Fibroblast of lung (primary cell): ENCODE data around the gene SST. TPM values are rescaled to one million over a fixed set of nuclear protein-coding genes. Genes with fewer than 3 reads are reported as not detected.

Source experiments
- DNase-seq, 2 donors: peaks; one replicate each; pipeline versions ENCODE4 v3.0.0 to v3.0.0-alpha.2; 2010; ENCODE audit warnings: low read depth in 2 of 2
- H2AFZ ChIP-seq: 2 replicates; pipeline ENCODE4 v1.5.1; 2012; ENCODE audit warnings: low read length, control low read depth, inconsistent platforms
- H3K27ac ChIP-seq: 2 replicates; pipeline ENCODE4 v1.5.1; 2011; ENCODE audit warnings: low read length, control low read depth; ENCODE audit not compliant: insufficient read depth
- H3K27me3 ChIP-seq: 2 replicates; pipeline ENCODE4 v1.5.1; 2011; ENCODE audit warnings: mild to moderate bottlenecking, low read length; ENCODE audit not compliant: control insufficient read depth, insufficient read depth
- H3K36me3 ChIP-seq: 2 replicates; pipeline ENCODE4 v1.5.1; 2011; ENCODE audit warnings: low read length; ENCODE audit not compliant: control insufficient read depth, insufficient read depth
- H3K4me1 ChIP-seq: 2 replicates; pipeline ENCODE4 v1.5.1; 2011; ENCODE audit warnings: low read length; ENCODE audit not compliant: control insufficient read depth, insufficient read depth; ENCODE audit errors: extremely low read depth
- H3K4me2 ChIP-seq: 2 replicates; pipeline ENCODE4 v1.5.1; 2011; ENCODE audit warnings: low read length, control low read depth; ENCODE audit not compliant: insufficient read depth; ENCODE audit errors: extremely low read depth
- H3K4me3 ChIP-seq, 4 experiments: fragments of 200-600 bp in 1 of 4; sonication (generic) in 1 of 4; replicated peaks in 1 of 4; 2 replicates each; pipeline ENCODE4 v1.5.1; 2011 to 2016; ENCODE audit warnings: low read length in 4 of 4, low read depth in 3 of 4, mild to moderate bottlenecking in 3 of 4, control low read depth in 2 of 4, inconsistent platforms in 1 of 4, mixed read lengths in 1 of 4; ENCODE audit not compliant: insufficient read depth in 1 of 4; ENCODE audit errors: control extremely low read depth in 1 of 4
- H3K79me2 ChIP-seq: 2 replicates; pipeline ENCODE4 v1.5.1; 2012; ENCODE audit warnings: mild to moderate bottlenecking, low read length, inconsistent platforms; ENCODE audit not compliant: control insufficient read depth, insufficient read depth
- H3K9ac ChIP-seq: 2 replicates; pipeline ENCODE4 v1.5.1; 2011; ENCODE audit warnings: mild to moderate bottlenecking, low read length, control low read depth; ENCODE audit not compliant: insufficient read depth
- H3K9me3 ChIP-seq: 2 replicates; pipeline ENCODE4 v1.5.1; 2012; ENCODE audit warnings: low read depth, low read length; ENCODE audit not compliant: control insufficient read depth, insufficient read depth
- H4K20me1 ChIP-seq: 2 replicates; pipeline ENCODE4 v1.5.1; 2011; ENCODE audit warnings: low read length; ENCODE audit not compliant: control insufficient read depth, insufficient read depth; ENCODE audit errors: extremely low read depth
- EZH2 ChIP-seq: IDR thresholded peaks from 2 replicates; pipeline ENCODE4 v1.5.1; 2012; ENCODE audit warnings: low read length, control low read depth, mild to moderate bottlenecking; ENCODE audit errors: missing control alignments
- polyA plus RNA-seq, 2 donors: library from polyadenylated mRNA; depleted of rRNA in 1 of 2; stranded (reverse) in 1 of 2; unstranded in 1 of 2; fragments of >200 nt; gene quantifications; 2 replicates each; pipeline ENCODE4 v1.2.1, GENCODE V29; 2011 to 2012; ENCODE audit warnings: missing spikeins in 1 of 2
- total RNA-seq: library from RNA; depleted of rRNA; stranded (reverse); fragments of >200 nt; gene quantifications from 2 replicates; pipeline ENCODE4 v1.2.1, GENCODE V29; 2014
- TF ChIP-seq, protein P1 (sequence below), 2 donors: IDR thresholded peaks in 1 of 2; conservative IDR thresholded peaks in 1 of 2; 1 replicate in 1 of 2; 2 replicates in 1 of 2; pipeline ENCODE4 v1.5.1; 2011 to 2012; ENCODE audit warnings: low read length in 2 of 2, control low read depth in 1 of 2, inconsistent platforms in 1 of 2, low read depth in 1 of 2, mild to moderate bottlenecking in 1 of 2

Gene SST
- total and polyA plus RNA-seq, 2 donors (not counting 1 experiment from before 2014, with no cell fraction given) = not detected

DNA sequence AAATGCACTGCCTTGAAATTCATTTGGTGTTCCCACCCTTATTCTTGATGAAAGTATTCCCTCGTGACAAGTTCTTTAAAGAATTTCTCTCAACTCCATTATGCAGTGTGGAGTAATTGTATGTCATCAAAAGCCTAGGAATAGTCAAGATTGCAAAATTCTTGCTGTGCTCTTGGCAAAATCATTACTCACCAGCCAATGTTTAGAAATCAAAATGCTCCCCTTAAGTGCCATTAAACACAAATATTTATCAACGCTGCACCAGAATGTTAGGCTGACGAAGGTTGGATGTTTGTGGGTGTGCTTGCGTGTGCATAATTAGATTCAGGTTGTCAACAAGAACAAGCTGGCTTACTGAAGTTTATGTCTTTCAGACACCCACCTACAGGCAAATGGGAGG lies 40.5 kb downstream of the SST start:
- DNase-seq = no peak
- Histone ChIP-seq H3K79me2 (no peaks in the 10 kb centered on the region), H3K4me2 (no peak overlapping the region), H4K20me1 (no peaks in the 10 kb centered on the region), H3K4me3 (no peak overlapping the region), H3K9me3 (no peaks in the 10 kb centered on the region), H3K27me3 (no peaks in the 10 kb centered on the region), H2AFZ (no peak overlapping the region), H3K27ac (no peak overlapping the region), H3K9ac (no peak overlapping the region), H3K36me3 (no peaks in the 10 kb centered on the region), H3K4me1 (no peaks in the 10 kb centered on the region)
- TF ChIP-seq, protein P1, sequence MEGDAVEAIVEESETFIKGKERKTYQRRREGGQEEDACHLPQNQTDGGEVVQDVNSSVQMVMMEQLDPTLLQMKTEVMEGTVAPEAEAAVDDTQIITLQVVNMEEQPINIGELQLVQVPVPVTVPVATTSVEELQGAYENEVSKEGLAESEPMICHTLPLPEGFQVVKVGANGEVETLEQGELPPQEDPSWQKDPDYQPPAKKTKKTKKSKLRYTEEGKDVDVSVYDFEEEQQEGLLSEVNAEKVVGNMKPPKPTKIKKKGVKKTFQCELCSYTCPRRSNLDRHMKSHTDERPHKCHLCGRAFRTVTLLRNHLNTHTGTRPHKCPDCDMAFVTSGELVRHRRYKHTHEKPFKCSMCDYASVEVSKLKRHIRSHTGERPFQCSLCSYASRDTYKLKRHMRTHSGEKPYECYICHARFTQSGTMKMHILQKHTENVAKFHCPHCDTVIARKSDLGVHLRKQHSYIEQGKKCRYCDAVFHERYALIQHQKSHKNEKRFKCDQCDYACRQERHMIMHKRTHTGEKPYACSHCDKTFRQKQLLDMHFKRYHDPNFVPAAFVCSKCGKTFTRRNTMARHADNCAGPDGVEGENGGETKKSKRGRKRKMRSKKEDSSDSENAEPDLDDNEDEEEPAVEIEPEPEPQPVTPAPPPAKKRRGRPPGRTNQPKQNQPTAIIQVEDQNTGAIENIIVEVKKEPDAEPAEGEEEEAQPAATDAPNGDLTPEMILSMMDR (conservative IDR thresholded peaks at IDR 0.05 in 1 of 2, IDR thresholded peaks at IDR 0.05 in 1 of 2; ENCODE audit: low read depth in 1 of 2, low read length in 2 of 2) = no peak
- no peak for TF ChIP-seq EZH2

DNA sequence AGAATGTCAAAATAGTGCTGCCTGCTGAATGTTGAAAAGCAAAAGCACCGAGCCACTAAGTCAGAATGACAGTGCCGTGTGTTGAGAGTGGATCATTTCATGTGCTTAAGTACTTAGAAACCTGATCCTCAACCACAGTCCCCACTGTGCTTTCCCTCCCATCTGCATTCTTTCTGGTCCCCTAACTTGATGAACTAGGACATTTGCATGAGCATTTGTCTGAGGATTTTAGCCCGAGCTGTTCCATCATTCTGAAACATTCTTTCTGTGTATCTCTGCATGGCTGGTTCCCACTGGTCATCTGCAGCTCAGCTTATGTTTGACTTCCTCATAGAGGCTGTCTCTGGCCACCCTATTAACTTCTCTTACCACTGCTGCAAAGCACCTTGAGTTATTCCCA lies 42.0 kb downstream of the SST start:
- no peak overlapping the region for H3K27ac ChIP-seq
- no peak overlapping the region for H3K4me2 ChIP-seq
- no peak overlapping the region for H3K9ac ChIP-seq
- H4K20me1 ChIP-seq = no peaks in the 10 kb centered on the region
- no peaks in the 10 kb centered on the region for H3K4me1 ChIP-seq
- DNase-seq = no peak
- no peak overlapping the region for H2AFZ ChIP-seq
- H3K36me3 ChIP-seq = no peaks in the 10 kb centered on the region
- peaks cover 2% of the 10 kb centered on the region for H3K27me3 ChIP-seq
- no peaks in the 10 kb centered on the region for H3K9me3 ChIP-seq
- H3K79me2 ChIP-seq = no peaks in the 10 kb centered on the region
- no peak overlapping the region for H3K4me3 ChIP-seq
- TF ChIP-seq, protein P1 (conservative IDR thresholded peaks at IDR 0.05 in 1 of 2, IDR thresholded peaks at IDR 0.05 in 1 of 2; ENCODE audit: low read depth in 1 of 2, low read length in 2 of 2) = no peak
- no peak for TF ChIP-seq EZH2

DNA sequence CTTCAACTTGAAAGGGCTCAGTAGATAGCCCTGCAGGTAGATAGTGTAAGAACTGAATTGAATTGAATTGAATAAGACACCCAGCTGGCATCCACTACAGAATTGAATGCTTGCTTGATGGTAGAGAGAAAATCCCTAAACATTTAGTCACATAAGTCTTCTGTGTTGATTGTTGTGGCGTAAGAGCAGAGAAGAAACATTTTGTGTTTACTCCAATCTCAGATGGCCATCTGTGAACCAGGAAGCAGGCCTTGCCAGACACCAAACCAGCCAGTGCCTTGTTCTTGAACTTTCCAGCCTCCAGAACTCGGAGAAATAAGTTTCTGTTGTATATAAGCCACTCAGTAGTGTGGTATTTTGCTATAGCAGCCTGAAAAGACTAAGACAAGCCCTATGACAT lies 43.6 kb downstream of the SST start:
- DNase-seq = no peak
- no peak overlapping the region for H3K4me2 ChIP-seq
- H3K9ac ChIP-seq = no peak overlapping the region
- H3K4me1 ChIP-seq = no peaks in the 10 kb centered on the region
- H3K4me3 ChIP-seq = no peak overlapping the region
- H3K79me2 ChIP-seq = no peaks in the 10 kb centered on the region
- H4K20me1 ChIP-seq = no peaks in the 10 kb centered on the region
- H3K9me3 ChIP-seq = no peaks in the 10 kb centered on the region
- no peak overlapping the region for H2AFZ ChIP-seq
- TF ChIP-seq, protein P1 (conservative IDR thresholded peaks at IDR 0.05 in 1 of 2, IDR thresholded peaks at IDR 0.05 in 1 of 2; ENCODE audit: low read depth in 1 of 2, low read length in 2 of 2) = no peak
- no peak for TF ChIP-seq EZH2
- peaks cover 2% of the 10 kb centered on the region for H3K27me3 ChIP-seq
- no peak overlapping the region for H3K27ac ChIP-seq
- H3K36me3 ChIP-seq = no peaks in the 10 kb centered on the region
